Femur (tissue), 1 donor: ENCODE data around the gene ASXL1.
"Not testable (repeated sequence)": the region's sequence is repeated elsewhere in the genome, so short reads cannot be mapped to it uniquely, and the experiment has no call there.

ENCODE experiments used
- DNase-seq: peaks from one replicate; pipeline ENCODE4 v3.0.0-alpha.2; 2017

ASXL1 gene

DNA sequence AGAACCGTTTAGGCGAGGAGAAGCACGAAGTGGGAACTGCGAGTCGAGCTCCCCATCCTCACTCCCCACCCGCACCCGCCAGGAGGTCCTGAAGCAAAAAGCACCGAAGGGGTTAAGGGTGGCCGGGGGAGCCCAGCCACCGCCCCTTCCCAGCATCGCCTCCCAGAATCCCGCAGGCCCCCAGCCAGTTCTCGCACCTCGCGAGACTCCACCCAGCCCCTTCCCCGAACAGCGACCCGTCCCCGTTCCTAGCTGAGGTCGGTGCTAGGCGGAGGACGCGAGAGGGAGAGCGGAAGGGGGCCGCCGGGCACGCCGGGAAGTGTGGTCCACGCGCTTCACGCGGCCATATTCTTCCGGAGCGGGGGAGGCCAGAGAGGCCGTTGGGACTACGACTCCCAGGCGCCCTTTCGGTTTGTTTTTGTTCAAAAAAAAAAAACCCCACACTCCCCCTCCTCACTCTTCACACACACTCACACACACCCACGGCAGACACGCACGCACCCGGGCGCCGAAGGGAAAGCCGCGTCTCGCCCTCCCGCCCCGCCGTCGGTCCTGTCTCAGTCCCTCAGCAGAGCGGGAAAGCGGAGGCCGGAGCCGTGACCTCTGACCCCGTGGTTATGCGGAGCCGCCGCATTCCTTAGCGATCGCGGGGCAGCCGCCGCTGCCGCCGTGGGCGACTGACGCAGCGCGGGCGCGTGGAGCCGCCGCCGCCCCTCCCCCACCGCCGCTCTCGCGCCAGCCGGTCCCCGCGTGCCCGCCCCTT, at the start of gene ASXL1:
Gene ASXL1, plus strand, starts transcription at position 463 of the 763 bp plus-strand sequence. CDS start 445 bp downstream, outside the sequence.
- DNase-seq, result peak; percentile 100

DNA sequence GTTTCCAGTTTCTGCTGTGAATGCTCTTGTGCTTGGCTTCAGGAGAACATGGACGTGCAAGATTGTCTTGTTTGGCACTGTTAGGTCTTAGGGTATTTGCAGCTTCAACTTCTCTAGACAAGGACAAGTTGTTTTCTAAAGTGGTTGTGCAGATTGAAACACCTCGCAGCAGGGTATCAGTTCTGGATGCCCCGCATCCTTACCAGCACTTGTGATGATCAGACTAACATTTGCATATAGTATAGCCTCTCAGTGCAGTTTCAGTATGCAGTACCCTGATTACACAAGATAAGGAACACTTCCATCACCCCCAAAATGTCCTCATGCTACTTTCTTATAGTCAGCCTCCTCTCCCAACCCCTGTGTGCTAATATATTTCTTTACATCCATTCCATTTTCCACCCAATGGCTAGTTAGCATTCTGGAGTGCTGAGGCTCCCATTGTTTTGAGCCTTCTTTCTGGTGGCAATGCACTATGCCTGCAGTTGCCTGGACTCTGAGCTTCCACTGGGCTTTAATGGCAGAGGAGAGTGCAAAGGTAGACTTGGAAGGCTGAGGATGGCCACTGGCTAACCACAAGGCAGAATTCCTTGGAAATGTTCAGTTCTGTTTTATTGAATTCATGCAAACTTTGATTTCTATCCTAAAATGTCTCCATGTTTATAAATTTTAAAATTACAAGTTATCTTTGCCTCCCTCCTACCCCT, 45.3 kb upstream of the ASXL1 start:
- DNase-seq, result no peak

DNA sequence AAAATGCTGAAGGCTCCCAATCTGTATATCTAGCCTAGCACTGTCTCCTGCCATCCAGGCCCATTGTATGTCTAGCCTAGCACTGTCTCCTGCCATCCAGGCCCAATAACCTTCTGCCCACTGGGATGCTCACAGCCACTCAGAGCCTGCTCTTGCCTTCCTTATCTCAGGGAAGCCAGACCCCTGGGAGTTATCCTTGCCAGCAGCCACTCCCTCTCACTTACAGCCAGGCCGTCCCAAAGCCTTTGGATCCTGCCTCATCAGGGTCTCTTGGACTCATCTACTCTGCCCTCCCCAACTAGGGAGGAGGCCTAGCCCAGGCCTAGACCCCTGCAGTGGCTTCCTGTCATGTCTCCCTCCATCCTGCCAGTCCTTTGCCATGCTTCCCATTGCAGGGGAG, 43.4 kb upstream of the ASXL1 start:
- DNase-seq, result no peak

DNA sequence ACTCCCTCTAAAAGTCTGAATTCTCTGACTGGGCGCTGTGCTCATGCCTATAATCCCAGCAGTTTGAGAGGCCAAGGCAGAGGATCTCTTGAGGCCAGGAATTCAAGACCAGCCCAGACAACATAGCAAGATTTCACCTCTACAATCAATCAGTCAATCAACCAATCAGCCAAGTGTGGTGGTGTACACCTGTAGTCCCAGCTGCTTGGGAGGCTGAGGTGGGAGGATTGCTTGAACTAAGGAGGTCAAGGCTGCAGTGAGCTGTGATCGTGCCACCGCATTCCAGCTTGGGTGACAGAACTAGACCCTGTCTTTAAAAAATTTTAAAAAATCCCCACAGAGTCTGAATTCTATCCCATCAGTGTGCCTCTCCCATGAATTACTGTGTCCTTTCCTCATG, 42.7 kb upstream of the ASXL1 start:
- DNase-seq, result no peak

DNA sequence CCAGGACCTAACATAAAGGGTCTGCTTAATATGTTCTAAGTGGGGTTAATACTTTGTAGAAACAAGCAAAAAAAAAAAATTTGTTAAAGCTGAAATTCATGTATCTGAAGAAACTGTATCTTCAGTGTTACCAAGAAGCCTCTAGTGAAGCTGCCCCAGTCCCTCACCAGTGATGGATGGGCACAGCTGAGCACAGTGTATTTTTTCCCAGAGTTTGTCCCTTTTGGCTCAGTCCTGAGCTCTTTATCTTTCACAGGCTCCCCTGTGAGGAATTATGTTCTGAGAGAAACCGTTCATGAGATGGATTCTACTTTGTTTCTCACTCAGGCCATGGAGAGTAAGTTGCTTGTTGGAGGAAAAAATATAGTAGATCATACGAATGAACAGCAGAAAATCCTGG, 42.2 kb upstream of the ASXL1 start:
- DNase-seq, result no peak

DNA sequence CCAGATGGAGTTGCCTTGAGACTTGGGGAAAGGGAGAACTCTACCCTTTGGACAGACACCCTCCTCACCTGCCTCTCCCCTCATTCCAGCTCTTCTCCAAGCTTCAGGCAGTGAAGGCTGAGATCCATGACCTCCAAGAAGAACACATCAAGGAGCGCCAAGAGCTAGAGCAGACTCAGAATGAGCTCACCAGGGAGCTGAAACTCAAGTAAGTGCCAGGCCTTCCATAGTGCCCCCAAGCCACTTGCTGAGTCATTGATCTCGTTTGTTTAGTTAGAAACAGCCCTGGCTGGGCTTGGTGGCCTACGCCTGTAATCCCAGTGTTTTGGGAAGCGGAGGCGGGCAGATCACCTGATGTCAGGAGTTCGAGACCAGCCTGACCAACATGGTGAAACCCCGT, 41.5 kb upstream of the ASXL1 start:
- no peak for DNase-seq

DNA sequence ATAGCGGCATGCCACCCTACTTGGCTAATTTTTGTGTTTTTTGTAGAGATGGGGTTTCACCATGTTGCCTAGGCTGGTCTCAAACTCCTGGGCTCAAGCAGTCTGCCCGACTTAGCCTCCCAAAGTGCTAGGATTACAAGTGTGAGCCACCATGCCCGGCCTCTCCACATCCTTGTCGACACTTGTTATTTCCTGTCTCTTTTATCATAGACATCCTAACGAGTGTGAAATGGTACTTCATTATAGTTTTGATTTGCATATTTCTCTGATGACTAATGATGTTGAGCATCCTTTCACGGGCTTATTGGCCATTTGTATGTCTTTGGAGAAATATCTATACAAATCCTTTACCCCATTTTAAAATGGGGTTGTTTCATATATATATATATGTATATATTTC, 39.0 kb upstream of the ASXL1 start:
- DNase-seq, result no peak

DNA sequence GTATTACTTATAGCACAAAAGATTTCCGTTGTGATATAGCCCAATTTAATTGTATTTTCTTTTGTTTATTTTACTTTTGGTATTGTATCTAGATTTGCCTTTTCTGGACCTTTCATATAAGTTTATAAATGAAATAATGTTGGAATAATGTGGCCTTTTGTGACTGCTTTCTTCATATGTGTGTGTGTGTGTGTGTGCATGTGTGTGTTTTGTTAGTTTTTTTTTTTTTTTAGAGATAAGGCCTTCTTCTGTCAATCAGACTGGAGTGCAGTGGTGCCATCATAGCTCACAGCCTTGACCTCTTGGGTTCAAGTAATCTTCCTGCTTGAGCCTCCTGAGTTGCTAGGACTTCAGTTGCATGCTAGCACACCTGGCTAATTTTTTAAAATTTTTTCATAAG, 37.8 kb upstream of the ASXL1 start:
- DNase-seq, result no peak

DNA sequence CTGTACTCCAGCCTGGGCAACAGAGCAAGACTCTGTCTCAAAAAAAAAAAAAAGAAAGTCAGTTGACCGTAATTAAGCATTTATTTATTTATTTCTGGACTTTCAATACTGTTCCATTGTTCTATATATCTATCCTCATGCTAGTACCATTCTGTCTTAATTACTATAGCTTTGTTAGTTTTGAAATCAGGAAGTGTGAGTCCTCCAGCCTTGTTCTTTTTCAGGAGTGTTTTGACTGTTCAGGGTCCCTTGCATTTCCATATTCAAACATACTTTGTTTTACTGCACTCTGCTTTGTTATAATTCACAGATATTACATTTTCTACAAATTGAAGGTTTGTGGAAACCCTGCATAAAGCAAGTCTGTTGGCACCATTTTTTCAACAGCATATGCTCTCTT, 36.7 kb upstream of the ASXL1 start:
- DNase-seq, result no peak

DNA sequence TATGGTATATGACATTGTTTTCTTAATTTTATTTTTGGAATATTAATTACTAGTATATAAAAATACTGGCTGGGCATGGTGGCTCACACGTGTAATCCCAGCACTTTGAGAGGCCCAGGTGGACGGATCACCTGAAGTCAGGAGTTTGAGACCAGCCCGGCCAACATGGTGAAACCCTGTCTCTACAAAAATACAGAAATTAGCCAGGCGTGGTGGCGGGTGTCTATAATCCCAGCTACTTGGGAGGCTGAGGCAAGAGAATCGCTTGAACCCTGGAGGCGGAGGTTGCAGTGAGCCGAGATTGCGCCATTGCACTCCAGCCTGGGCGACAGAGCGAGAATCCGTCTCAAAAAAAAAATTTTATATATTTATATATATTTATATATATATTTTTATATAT, 35.9 kb upstream of the ASXL1 start:
- DNase-seq, result not testable (repeated sequence)

DNA sequence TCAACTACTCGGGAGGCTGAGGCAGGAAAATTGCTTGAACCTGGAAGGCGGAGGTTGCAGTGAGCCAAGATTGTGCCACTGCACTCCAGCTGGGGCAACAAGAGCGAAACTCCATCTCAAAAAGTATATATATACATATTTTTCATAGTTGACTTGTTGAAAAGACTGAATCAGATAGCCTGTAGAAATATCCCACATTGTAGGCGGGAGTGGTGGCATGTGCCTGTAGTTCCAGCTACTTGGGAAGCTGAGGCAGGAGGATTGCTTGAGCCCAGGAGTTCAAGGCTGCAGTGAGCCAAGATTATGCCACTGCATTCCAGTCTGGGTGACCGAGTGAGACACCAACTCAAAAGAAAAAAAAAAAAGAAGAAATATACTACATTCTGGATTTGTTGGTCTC, 34.4 kb upstream of the ASXL1 start:
- DNase-seq, result not testable (repeated sequence)

DNA sequence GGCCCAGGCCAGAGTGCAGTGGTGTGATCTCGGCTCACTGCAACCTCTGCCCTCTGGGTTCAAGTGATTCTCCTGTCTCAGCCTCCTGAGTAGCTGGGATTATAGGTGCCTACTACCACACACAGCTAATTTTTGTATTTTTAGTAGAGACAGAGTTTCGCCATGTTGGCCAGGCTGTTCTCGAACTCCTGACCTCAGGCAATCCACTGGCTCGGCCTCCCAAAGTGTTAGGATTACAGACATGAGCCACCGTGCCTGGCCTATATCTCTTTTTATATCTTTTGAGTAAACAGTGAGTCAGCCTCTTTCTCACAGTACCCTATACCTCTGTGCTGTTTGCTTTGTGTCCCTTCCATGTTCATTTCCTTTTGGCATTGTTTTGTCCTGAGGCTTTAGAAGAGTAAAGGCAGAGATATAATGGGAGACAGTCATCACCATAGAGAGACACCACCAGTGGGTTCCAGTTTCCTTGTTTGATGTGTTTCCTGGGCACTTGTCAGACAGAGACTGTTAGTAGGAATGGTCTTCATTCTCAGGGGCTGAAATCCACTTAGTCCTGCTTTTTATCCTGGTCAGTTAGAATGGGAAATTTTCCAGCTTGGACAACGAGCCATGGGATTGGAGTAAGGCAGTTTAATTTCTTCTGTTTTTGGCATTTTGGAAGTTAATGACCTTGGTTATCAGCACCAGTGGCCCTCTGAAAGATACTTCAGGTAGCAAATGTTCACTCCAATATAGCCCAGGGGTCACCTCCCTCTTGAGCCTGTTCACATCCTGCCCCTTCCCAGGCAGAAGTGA, 32.2 kb upstream of the ASXL1 start:
- DNase-seq, result no peak

DNA sequence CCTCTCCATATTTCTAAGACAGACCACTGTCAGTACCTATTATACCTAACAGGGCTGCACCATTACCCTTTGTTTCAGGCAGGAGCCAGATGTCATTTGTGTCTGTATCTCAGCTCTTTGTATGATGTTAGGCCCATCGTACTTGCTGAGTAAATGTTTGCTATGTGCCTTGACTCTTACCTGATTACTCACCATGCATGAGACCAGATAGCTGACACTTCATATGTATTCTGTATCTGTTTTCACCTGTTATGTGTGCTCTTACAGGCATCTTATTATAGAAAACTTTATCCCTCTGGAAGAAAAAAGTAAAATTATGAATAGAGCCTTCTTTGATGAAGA, 31.7 kb upstream of the ASXL1 start:
- DNase-seq, result no peak

DNA sequence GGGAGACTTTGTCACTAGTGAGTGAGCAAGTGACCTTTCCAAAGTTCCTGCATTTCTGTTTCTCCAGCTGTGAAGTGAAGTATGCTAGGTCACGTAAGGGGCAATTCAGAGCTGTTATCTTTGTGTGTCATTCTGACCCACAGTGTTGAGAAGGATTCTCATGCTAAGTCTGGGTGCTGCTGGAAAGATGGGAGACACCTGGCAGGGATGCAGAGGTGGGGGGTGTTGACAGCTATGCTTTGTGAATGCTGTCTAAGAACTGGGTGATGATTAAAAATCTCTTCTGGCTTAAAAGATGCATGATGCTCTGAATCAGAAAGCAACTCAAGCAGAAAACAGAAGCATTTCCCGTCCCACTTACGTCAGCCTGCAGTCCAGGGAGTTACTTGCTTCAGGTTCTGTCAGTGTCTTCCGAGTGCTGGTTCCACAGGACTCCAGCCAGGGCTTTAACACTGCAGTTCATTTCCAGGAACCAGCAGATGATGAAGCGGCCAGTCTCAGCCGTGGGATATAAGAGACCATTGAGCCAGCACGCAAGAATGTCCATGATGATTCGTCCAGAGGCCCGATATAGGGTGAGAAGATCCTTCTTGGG, 30.9 kb upstream of the ASXL1 start:
- DNase-seq, result peak; percentile 35

DNA sequence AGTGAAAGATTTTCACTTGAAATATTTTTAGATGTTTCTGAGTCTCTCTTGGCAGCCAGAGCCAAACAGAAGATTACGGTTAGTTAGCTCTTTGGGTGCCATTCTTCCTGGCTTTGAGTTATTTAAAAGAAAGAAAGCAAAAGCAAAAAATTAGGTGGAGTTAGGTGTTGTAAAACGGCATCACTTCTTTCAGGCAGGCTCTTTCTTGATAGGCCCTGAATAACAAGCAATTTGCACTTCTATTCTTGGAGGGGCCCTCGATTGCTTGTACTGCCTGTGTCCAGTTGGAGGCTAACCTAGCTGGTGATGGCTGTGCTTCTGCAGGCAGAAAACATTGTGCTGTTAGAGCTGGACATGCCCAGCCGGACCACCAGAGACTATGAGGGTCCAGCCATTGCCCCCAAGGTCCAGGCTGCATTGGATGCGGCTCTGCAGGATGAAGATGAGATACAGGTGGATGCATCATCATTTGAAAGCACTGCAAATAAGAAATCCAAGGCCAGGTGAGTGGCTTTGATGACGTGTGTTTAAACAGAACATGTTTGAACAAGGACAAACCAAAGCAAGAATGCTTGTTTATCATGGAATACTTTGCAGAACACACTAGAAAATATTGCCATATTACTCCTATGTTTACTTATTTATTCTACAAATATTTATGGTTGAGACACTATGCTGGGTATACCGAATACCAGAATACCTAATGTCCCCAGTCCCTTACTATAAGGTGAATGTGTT, 28.1 kb upstream of the ASXL1 start:
- DNase-seq, result no peak

DNA sequence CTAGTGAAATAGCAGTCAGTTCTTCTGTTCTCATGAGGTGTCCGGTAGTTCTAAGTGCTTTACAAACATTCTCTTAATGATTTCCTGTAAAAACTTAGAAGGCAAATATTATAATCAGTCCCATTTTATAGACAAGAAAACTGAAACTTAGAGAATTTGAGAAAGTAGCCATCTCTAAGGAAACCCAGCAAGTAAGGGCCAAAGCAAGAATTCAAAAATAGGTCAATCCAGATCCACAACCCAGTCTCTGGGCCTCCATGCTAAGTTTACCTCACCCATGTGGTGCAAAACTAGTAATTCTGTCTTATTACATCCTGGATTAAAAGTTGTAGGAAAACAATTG, 27.6 kb upstream of the ASXL1 start:
- DNase-seq, result no peak

DNA sequence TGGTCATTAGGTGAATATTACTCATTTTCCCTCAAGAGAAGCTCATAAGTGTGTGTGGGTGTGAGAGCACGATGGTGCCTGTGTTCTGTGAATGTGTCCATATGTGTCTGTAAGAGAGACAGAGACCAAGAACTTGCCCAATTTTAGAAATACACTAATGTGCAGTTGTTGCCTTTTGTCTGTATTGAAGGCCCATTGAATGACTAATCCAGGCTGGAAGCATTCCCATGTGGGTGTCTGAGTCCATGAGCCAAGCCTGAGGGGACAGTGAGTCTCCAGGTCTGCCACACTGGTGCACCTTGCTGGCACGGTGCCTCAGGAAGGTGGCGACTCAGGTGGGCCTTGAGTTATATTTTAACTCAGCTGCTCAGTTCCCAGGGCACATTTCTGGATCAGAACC, 25.5 kb upstream of the ASXL1 start:
- no peak for DNase-seq

DNA sequence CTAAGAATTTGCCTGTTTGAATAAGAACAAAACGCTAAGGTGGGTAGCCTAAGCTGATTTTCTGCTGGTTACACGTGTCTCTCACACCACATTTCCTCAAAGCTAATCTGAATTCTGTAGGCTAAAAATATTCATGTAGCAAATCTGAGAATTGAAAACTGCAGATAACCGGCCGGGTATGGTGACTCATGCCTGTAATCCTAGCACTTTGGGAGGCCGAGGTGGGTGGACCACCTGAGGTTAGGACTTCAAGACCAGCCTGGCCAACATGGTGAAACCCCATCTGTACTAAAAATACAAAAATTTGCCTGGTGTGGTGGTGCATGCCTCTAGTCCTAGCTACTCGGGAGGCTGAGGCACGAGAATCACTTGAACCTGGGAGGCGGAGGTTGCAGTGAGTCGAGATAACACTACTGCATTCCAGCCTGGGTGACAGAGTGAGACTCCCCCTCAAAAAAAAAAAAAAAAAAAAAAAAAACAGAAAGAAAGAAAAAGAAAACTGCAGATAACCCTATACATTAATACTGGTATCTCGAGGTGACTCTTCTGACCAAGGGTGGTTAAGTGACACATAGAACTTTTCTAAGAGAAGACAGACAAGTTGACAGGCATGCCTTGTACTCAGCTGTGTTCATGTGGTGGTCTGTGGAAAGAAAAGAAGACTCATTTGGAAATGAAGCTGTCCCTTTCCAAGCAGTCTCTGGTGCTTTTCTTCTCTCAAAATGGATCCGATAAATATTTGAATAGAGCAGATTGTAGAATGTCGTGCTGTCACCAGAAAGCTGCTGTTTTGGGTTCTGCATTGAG, 24.7 kb upstream of the ASXL1 start:
- DNase-seq, result no peak

DNA sequence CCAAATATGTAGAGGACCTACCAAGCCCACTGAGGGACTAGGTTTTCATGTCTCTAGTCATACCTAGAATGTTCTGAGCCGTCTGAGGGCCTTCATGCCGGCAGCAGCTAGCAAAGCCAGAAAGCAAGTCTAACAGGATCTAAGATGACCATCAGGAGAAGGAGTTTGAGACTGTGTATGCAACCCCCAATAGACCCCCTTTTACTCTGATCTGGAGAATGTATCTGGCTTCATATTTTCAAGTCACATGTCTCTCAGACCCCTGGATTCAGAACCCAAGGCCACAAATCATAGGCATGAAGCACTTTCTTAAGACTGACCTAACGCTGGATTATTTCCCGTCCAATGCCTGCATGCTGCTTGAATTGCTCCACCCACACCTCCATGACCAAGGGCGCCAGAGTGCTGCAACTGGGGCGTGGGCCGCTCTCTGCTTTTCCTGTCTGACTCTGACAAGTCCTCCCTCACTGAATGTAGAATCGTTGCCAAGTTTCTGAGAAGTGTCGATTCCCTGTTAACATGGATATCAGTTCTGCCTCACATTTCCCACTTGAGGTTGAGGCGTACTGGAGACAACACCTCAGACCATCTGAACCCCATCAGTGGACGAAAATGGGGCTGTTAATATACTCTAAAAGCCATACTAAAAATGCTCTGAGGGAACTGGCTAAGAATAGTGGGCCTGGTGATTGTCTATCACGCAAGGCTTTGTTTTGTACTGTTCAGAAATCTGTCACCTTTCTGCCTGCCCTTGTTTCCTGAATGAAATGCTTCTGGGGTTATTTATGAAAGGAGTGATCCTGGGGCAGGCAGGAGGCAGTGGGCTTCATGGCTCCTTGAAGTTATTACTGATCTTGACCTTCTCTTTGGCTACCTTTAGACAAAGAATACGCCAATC, 23.9 kb upstream of the ASXL1 start:
- peak; percentile 50 for DNase-seq

DNA sequence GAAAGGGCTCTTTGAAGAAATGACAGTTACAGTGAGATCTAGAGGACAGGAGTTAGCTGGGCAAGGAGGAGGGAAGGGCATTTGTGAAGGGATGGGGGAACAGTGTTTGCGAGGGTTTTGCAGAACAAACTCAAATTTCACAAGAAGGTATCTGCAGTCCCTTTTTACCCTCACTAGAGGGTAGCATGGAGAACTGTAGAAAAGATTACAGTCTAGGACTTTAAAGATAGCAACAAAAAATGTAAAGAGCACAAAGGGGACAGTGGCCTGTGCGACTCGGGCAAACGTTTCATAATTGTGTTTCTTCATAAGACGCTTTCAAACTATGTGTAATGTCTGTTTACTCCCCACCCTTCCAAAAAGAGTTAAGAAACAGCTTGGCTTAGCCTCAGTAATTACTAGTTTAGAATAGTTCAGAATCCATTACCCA, 21.2 kb upstream of the ASXL1 start:
- DNase-seq, result no peak
